HG03097 (cell line): ENCODE measurements around the gene DDAH1.
"Not testable (repeated sequence)": the region's sequence is repeated elsewhere in the genome, so short reads cannot be mapped to it uniquely, and the experiment has no call there.

ENCODE experiments used
- ATAC-seq: cut with Tn5 transposase; IDR thresholded peaks from one replicate; pipeline ENCODE4 v1.9.1; 2021; ENCODE audit not compliant: unreplicated experiment, low FRiP score

Gene DDAH1

GRCh38 chr1:85471558-85471957, 6.6 kb upstream of the DDAH1 start:
- no peak for ATAC-seq

- not testable (repeated sequence) for ATAC-seq
These were observed 5.2 kb upstream of the DDAH1 start for GRCh38 chr1:85470130-85470529.

- no peak for ATAC-seq
These were observed 3.1 kb upstream of the DDAH1 start for GRCh38 chr1:85467929-85468540.

GRCh38 chr1:85467036-85467435, 2.1 kb upstream of the DDAH1 start:
- no peak for ATAC-seq

GRCh38 chr1:85465786-85466134, 801 bp upstream of the DDAH1 start:
- no peak for ATAC-seq

DNA sequence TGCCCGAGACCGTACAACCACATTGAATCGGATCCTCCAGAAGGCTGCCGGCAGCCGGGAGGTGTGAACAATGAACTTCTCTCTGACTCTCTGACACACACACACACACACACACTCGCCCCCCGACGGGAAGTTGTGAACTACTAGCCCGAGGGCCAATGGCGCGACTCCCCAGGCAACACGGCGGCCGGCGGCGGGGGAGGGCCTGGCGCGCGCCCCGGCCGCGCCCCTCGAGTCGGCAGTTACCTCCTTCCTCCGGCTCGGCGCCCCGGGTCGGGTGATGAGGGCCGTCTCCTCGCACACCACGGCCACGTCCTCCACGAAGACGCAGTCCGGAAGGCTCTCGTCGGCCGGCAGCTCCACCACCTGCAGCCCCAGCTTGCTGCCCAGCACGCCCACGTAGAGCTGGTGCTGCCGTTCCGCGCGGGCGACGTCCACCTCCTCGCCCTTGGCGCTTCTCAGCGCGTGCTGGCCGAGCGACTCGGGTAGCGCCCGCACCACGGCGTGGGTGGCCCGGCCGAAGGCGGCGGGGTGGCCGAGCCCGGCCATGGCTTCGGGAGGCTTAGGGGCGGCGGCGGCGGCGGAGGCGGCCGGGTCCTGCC, 361 bp downstream of the DDAH1 start:
- ATAC-seq, result no peak

DNA sequence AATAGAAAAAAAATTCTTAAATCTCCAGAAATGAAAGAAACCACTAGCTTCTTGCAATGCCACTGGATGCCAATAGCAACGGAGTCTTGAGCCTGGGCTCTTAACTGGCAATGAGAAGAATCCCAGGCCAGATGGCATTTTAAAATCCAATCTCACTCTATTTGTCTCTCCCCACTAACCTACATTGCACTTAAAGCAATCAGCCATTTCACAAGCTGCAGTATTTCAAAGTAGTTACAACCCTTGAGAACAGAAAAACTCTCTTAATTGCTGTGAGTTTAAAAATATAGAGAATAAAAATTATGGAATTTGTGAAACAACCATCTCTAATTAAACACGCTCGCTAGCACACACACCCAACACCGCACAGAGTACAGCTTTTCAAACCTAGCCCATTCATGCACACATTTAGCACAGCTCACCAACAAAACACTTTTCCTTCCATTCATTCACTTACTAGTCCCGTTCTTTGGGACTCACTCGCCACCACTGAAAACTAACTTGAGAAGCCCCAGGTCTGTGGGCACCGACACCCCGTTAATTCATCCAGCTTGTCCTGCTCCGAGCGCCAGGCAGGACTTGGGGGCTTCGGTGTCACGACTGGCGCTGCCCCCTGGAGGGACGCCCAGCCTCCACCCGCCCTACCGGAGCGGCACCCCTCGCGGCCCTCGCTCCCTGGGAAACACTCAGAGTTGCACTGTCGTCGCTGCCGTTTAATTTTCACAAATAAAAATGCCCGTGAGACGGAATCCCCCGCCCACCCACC, 1.0 kb downstream of the DDAH1 start:
- ATAC-seq, result no peak

DNA sequence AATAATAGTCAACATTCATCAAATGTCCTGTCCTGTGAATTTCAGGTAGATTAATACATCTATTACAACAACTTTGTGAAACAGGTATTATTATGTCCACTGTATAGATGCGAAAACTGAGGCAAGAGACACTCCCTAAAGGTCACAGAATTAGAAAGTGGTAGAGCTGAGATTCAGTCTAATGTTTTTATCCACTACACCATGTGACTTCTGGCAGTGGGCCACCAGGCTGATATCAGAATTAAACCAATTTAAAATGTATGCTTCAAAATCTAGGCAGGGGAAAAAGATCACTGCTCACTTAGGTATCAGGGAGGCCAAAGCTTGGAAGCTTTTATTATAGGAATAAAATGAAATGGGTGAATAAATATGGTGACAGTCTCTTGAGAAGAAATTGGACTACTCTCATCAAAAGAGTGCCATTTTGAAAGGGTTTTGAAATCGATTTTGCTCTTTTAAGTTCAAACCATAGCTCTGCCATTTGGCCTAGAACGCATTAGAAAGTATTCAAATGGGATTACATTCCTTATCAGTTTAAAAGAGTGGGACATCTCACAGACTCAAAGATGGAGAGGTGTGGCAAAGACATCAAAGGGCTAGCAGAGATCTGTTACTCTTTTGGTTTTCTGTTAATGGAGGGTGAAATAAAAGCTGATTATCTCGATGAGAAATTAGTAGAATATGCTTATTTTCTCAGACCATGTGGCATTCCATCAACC, 1.9 kb downstream of the DDAH1 start:
- ATAC-seq, result no peak

- no peak for ATAC-seq
These were observed 3.6 kb downstream of the DDAH1 start for GRCh38 chr1:85461216-85461918.

GRCh38 chr1:85460555-85461088, 4.3 kb downstream of the DDAH1 start:
- no peak for ATAC-seq

- no peak for ATAC-seq
These were observed 5.7 kb downstream of the DDAH1 start for GRCh38 chr1:85459290-85459689.

- no peak for ATAC-seq
These were observed 10.7 kb downstream of the DDAH1 start for GRCh38 chr1:85454214-85454613.

DNA sequence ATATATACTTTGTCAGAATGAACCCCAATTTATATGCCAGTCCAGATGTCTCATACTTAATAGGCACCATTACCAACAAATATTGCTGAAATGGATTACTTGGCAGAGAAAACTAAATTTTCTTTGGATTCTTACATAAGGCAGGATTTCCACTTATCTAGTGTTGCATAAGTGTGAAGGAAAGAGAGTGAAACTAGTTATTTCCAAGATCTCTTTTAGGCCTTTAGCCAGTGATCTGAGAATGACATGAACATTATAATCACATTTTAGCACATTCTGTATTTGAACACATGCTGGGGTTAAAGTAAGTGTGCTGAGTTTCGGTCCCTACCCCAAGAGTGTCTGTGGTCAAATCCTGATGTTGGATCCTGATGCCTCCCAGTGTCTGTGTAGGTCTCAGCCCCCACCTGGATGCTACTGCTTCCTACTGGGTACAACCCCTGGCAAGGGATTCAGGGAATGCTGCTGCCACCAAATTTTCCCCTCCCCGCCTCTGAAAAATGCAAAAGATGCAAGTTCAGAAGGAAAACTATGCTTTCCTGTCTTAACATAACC, 11.2 kb downstream of the DDAH1 start:
- no peak for ATAC-seq

DNA sequence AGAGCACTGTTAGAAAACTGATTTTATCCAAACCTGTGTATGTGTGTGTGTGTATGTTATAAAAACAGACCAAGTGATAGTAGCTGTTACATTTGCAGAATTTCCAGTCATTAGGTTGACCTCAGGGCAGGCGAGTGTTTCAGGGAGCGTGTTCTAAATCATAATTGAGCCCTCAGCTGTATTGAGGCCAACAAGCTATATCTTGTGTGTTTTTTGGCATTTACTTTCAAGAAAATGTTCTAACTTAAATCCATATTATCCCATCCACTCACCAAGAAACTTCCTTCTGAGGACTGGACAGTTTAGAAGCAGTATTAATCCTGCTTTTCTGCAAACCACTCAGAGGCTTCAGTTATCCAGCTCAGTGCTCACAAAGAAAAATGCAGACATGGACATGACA, 12.0 kb downstream of the DDAH1 start:
- no peak for ATAC-seq

GRCh38 chr1:85451236-85451830, 13.6 kb downstream of the DDAH1 start:
- no peak for ATAC-seq

- no peak for ATAC-seq
These were observed 14.1 kb downstream of the DDAH1 start for GRCh38 chr1:85450832-85451231.

DNA sequence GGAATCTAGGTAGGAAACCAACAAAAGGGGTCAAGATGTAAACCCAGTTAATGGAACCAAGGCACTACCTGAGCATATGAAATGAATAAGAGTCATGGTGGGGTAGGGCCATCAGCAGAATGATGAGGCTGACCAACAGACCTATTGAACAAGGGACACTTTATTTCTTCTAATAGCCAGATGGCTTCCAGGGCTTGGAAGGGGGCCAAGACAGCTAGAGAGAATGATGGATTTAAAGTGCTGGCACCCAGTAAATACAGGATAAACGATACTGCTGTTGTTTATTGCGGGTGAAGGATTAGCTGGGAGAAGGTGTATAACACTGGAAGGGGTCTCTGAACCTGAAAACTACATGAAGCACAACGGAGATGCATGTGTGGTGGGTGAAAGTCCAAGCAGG, 15.6 kb downstream of the DDAH1 start:
- no peak for ATAC-seq

DNA sequence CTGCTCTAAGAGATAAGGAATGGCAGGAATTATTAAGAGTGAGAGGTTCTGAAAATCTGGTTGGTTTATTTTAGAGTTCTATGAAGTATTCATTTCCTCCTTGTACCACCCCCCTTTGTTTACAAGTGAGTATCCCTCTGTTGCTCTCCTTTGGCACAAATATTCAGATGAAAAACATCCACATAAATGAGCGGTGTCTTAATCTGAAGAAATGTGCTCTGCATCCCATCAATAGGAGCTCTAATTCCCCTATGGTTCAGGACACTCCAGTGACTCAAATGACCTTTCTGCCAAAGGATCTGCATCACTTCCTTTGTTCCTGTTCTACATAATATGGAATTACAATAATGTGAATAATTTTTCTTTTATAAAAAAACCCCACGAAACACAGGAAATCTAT, 16.6 kb downstream of the DDAH1 start:
- ATAC-seq, result no peak

DNA sequence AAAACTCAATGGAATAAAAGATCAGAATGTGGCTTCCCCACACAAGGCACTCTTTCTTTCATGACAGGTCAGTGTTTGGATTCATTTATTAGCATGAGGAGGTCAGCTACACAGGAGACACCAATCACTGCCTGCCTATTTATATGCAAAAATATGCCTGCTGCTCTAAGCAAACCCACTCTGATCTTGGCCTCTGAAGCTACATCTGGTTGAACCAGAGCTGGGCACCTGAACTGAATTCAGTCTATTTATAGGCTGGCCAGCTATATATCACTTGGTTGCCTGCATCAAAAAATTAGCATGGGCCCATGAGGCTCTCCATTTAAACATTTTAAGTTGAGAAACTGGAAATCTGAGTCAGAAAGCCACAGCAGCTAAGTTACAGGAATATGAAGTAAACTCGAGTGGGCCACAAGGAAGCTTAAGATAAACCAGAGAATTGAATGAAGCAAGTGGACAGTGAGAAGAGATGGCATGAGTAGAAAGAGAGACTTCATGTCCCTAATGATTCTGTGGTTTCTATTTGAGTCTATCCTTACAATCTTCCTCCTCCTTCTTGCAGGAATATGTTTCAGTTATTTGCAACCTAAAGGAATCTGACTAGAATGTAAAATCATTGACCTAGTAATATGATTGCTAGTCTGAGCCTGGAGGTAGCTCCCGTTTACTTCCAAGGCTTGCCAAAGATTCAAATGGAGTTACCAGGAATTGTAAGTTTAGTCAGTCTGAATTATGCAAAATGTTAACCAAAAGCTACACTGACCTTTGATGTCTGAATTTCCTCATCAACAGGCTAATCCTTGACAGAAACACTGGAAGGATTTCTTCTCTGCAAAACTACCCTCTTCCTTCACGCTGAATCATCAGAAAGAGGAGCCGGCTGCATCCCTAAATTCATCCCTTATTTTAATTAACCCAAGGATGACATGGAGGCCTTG, 17.7 kb downstream of the DDAH1 start:
- ATAC-seq, result no peak
